H1 (cell line): ENCODE measurements around the gene MPPED2. TPM values are rescaled to one million over a fixed set of nuclear protein-coding genes. Genes with fewer than 3 reads are reported as not detected.

Experiments
- CTCF ChIA-PET: fragments of 300-600 bp; sonication (Branson Sonifier 250); formaldehyde crosslinking; loops from one replicate; lab custom pipeline; 2021; ENCODE audit not compliant: partially characterized antibody; lab: Charles Lee
- POLR2A ChIA-PET: fragments of 300-600 bp; sonication (Branson Sonifier 250); formaldehyde crosslinking; loops from one replicate; lab custom pipeline; 2021; ENCODE audit warnings: inconsistent platforms; ENCODE audit not compliant: partially characterized antibody; lab: Charles Lee
- DNase-seq, 2 experiments: peaks; one replicate each; pipeline versions ENCODE4 v3.0.0 to v3.0.0-alpha.2; 2010 to 2022; ENCODE audit warnings: low spot score in 2 of 2, low read depth in 1 of 2, mixed read lengths in 1 of 2
- FAIRE-seq: peaks from 2 replicates; lab custom pipeline; 2011; peaks lifted over from hg19 to GRCh38; lab: Jason Lieb, UNC
- H2AFZ ChIP-seq: 2 replicates; pipeline ENCODE4 v1.8.1; 2012; ENCODE audit warnings: low read length, inconsistent platforms
- H2AK5ac ChIP-seq: 2 replicates; pipeline ENCODE4 v1.6.1; 2013; ENCODE audit warnings: low read depth, low read length
- H2BK120ac ChIP-seq: replicated peaks from 2 replicates; pipeline ENCODE3; 2013; ENCODE audit warnings: low read depth, low read length, inconsistent platforms
- H2BK12ac ChIP-seq: 2 replicates; pipeline ENCODE4 v1.6.1; 2013; ENCODE audit warnings: low read depth, low read length
- H2BK15ac ChIP-seq: 2 replicates; pipeline ENCODE4 v1.6.1; 2013; ENCODE audit warnings: low read length
- H2BK20ac ChIP-seq: 2 replicates; pipeline ENCODE4 v1.6.1; 2013; ENCODE audit warnings: low read length
- H2BK5ac ChIP-seq: 2 replicates; pipeline ENCODE4 v1.6.1; 2013; ENCODE audit warnings: low read depth, low read length
- H3K14ac ChIP-seq: 2 replicates; pipeline ENCODE4 v1.6.1; 2013; ENCODE audit warnings: inconsistent platforms; ENCODE audit not compliant: insufficient read length
- H3K18ac ChIP-seq: 2 replicates; pipeline ENCODE4 v1.6.1; 2013; ENCODE audit warnings: low read length; ENCODE audit errors: extremely low read depth
- H3K23ac ChIP-seq: 2 replicates; pipeline ENCODE4 v1.6.1; 2013; ENCODE audit warnings: inconsistent platforms; ENCODE audit not compliant: insufficient read length
- H3K23me2 ChIP-seq: 2 replicates; pipeline ENCODE4 v1.6.1; 2013; ENCODE audit warnings: low read depth, low read length
- H3K27ac ChIP-seq: 2 replicates; pipeline ENCODE4 v1.6.1; 2011; ENCODE audit warnings: low read depth, low read length, inconsistent platforms
- H3K27me3 ChIP-seq, 4 experiments: replicated peaks in 1 of 4; 1 replicate in 1 of 4; 2 replicates in 3 of 4; pipeline versions ENCODE4 v1.6.1 to v1.8.1; 2011 to 2013; ENCODE audit warnings: low read length in 3 of 4, mild to moderate bottlenecking in 3 of 4, inconsistent platforms in 2 of 4, mixed read lengths in 2 of 4, moderate library complexity in 1 of 4; ENCODE audit not compliant: control insufficient read depth in 3 of 4, insufficient read depth in 3 of 4; ENCODE audit errors: extremely low read depth in 1 of 4
- H3K36me3 ChIP-seq, 4 experiments: 2 replicates each; pipeline versions ENCODE4 v1.6.1 to v1.8.1; 2011 to 2013; ENCODE audit warnings: mild to moderate bottlenecking in 4 of 4, low read length in 3 of 4, moderate library complexity in 2 of 4, control low read depth in 1 of 4, inconsistent platforms in 1 of 4; ENCODE audit not compliant: insufficient read depth in 4 of 4, control insufficient read depth in 2 of 4
- H3K4ac ChIP-seq: replicated peaks from 2 replicates; pipeline ENCODE3; 2013; ENCODE audit warnings: low read length, low read depth, mixed read lengths, inconsistent platforms; ENCODE audit not compliant: insufficient read length
- H3K4me1 ChIP-seq, 4 experiments: replicated peaks in 1 of 4; 1 replicate in 1 of 4; 2 replicates in 3 of 4; pipeline versions ENCODE4 v1.6.1 to v1.8.1; 2011 to 2013; ENCODE audit warnings: low read length in 3 of 4, inconsistent platforms in 2 of 4, mixed read lengths in 1 of 4; ENCODE audit not compliant: insufficient read depth in 4 of 4, control insufficient read depth in 3 of 4
- H3K4me2 ChIP-seq, 2 experiments: 2 replicates each; pipeline versions ENCODE4 v1.6.1 to v1.8.1; 2011 to 2013; ENCODE audit warnings: low read depth in 2 of 2, low read length in 2 of 2, control low read depth in 1 of 2, inconsistent platforms in 1 of 2, mild to moderate bottlenecking in 1 of 2; ENCODE audit not compliant: insufficient read depth in 1 of 2
- H3K4me3 ChIP-seq, 4 experiments: fragments of 200-600, 300-600 bp in 1 of 4; sonication (generic), shearing (Covaris generic), sonication (Bioruptor Twin) in 1 of 4; 2 replicates each; pipeline versions ENCODE4 v1.5.1 to v1.8.1; 2011 to 2016; ENCODE audit warnings: low read length in 4 of 4, low read depth in 3 of 4, control low read depth in 2 of 4, inconsistent platforms in 2 of 4, mild to moderate bottlenecking in 2 of 4, mixed read lengths in 1 of 4, moderate library complexity in 1 of 4; ENCODE audit not compliant: insufficient read depth in 2 of 4; ENCODE audit errors: extremely low read depth in 1 of 4
- H3K56ac ChIP-seq: replicated peaks from 2 replicates; pipeline ENCODE3; 2013; ENCODE audit warnings: low read depth, mild to moderate bottlenecking, mixed read lengths, low read length, inconsistent platforms; ENCODE audit not compliant: insufficient read length
- H3K79me1 ChIP-seq: 2 replicates; pipeline ENCODE4 v1.6.1; 2013; ENCODE audit warnings: low read depth, low read length, control low read depth
- H3K79me2 ChIP-seq, 2 experiments: 2 replicates each; pipeline versions ENCODE4 v1.6.1 to v1.8.1; 2012 to 2013; ENCODE audit warnings: low read length in 2 of 2, mild to moderate bottlenecking in 2 of 2, inconsistent platforms in 1 of 2; ENCODE audit not compliant: insufficient read depth in 2 of 2, control insufficient read depth in 1 of 2
- H3K9ac ChIP-seq, 4 experiments: replicated peaks in 1 of 4; 1 replicate in 1 of 4; 2 replicates in 3 of 4; pipeline versions ENCODE4 v1.6.1 to v1.8.1; 2011 to 2013; ENCODE audit warnings: low read depth in 3 of 4, low read length in 3 of 4, control low read depth in 2 of 4, mild to moderate bottlenecking in 2 of 4, moderate library complexity in 2 of 4, inconsistent platforms in 1 of 4; ENCODE audit errors: extremely low read depth in 1 of 4
- H3K9me3 ChIP-seq, 2 experiments: 2 replicates each; pipeline versions ENCODE4 v1.6.1 to v1.8.1; 2012 to 2013; ENCODE audit warnings: mild to moderate bottlenecking in 2 of 2, moderate library complexity in 2 of 2, control low read depth in 1 of 2, inconsistent platforms in 1 of 2, low read depth in 1 of 2, low read length in 1 of 2, mixed read lengths in 1 of 2; ENCODE audit not compliant: insufficient read depth in 2 of 2
- H4K20me1 ChIP-seq, 2 experiments: replicated peaks in 1 of 2; 2 replicates each; pipeline versions ENCODE3 to v1.8.1; 2011 to 2013; ENCODE audit warnings: inconsistent platforms in 2 of 2, low read length in 2 of 2, mild to moderate bottlenecking in 1 of 2; ENCODE audit not compliant: insufficient read depth in 2 of 2, control insufficient read depth in 1 of 2
- H4K5ac ChIP-seq: 2 replicates; pipeline ENCODE4 v1.6.1; 2013; ENCODE audit warnings: low read length, low read depth, mixed read lengths, inconsistent platforms; ENCODE audit not compliant: insufficient read length
- H4K8ac ChIP-seq: 2 replicates; pipeline ENCODE4 v1.8.0; 2013; ENCODE audit warnings: mild to moderate bottlenecking, moderate library complexity, low read length, inconsistent platforms; ENCODE audit not compliant: insufficient read depth; ENCODE audit errors: extremely low read depth
- H4K91ac ChIP-seq: replicated peaks from 2 replicates; pipeline ENCODE3; 2013; ENCODE audit warnings: low read length, mixed read lengths, inconsistent platforms; ENCODE audit not compliant: insufficient read length
- CREB1 ChIP-seq: IDR thresholded peaks from 2 replicates; pipeline ENCODE4 v1.6.1; 2012; ENCODE audit warnings: inconsistent platforms
- GTF2F1 ChIP-seq: IDR thresholded peaks from 2 replicates; pipeline ENCODE4 v1.6.1; 2012; ENCODE audit warnings: low read depth, low read length, improper control_type of control experiment, borderline replicate concordance
- KDM1A ChIP-seq: fragments of 200-600, 300-600 bp; sonication (generic); IDR thresholded peaks from 2 replicates; pipeline ENCODE4 v1.7.1; 2016; ENCODE audit warnings: mild to moderate bottlenecking, low read length, borderline replicate concordance
- MAFK ChIP-seq: IDR thresholded peaks from 2 replicates; pipeline ENCODE4 v1.6.1; 2012; ENCODE audit warnings: low read depth, mild to moderate bottlenecking, improper control_type of control experiment, low read length
- NANOG ChIP-seq: IDR thresholded peaks from 2 replicates; pipeline ENCODE4 v1.6.1; 2011; ENCODE audit warnings: low read length, low read depth, mild to moderate bottlenecking, inconsistent platforms; ENCODE audit not compliant: insufficient read depth, poor library complexity, severe bottlenecking
- RNF2 ChIP-seq: fragments of 200-900, 300-1000 bp; sonication (generic); IDR thresholded peaks from 2 replicates; pipeline ENCODE4 v1.7.1; 2016; ENCODE audit warnings: borderline replicate concordance, low read depth, mild to moderate bottlenecking, antibody characterized with exemption, low read length; ENCODE audit not compliant: poor library complexity, severe bottlenecking; ENCODE audit errors: missing control alignments
- SIX5 ChIP-seq: IDR thresholded peaks from 2 replicates; pipeline ENCODE4 v1.6.1; 2011; ENCODE audit warnings: mild to moderate bottlenecking, low read depth, low read length
- SP2 ChIP-seq: IDR thresholded peaks from 2 replicates; pipeline ENCODE4 v1.6.1; 2012; ENCODE audit warnings: mild to moderate bottlenecking, low read length, inconsistent platforms
- SP4 ChIP-seq: IDR thresholded peaks from 2 replicates; pipeline ENCODE4 v1.6.1; 2012; ENCODE audit warnings: low read length, inconsistent platforms
- TAF7 ChIP-seq: optimal IDR thresholded peaks from 2 replicates; pipeline ENCODE3; 2011; ENCODE audit warnings: low read depth, mild to moderate bottlenecking, inconsistent platforms, low read length, moderate library complexity, borderline replicate concordance
- TBP ChIP-seq: IDR thresholded peaks from 2 replicates; pipeline ENCODE4 v1.6.1; 2011; ENCODE audit warnings: low read depth, low read length, improper control_type of control experiment
- WGBS, 2 experiments: shearing (Covaris generic) in 1 of 2; methylation state at CpG; one replicate each; pipeline versions ENCODE4 v1.1.6 to v1.1.7; 2013 to 2015; ENCODE audit warnings: low lambda C conversion rate in 2 of 2, mixed read lengths in 2 of 2, inconsistent platforms in 1 of 2, low coverage in 1 of 2, missing lambda C conversion rate in 1 of 2; ENCODE audit not compliant: insufficient replicate concordance in 2 of 2, insufficient coverage in 1 of 2, insufficient read length in 1 of 2; ENCODE audit errors: extremely low coverage in 1 of 2, missing lambda C conversion rate in 1 of 2; 5-methylcytosine and 5-hydroxymethylcytosine counted together
- polyA plus RNA-seq, 7 experiments: library from polyadenylated mRNA; depleted of rRNA in 3 of 7; stranded (reverse) in 5 of 7; unstranded in 2 of 7; fragments of >200 nt in 5 of 7; fragments of 200-250 nt in 2 of 7; gene quantifications; 1 replicate in 5 of 7; 2 replicates in 1 of 7; 4 replicates in 1 of 7; pipeline versions ENCODE4 v1.2.1 to v1.2.3, GENCODE V29; 2011 to 2013; ENCODE audit warnings: missing spikeins in 2 of 7, mixed read lengths in 2 of 7
- total RNA-seq: library from RNA; stranded (reverse); fragmentation: NEBNext Ultra II Directional; extraction: Animal tissue kit (Norgen Biotek cat#: 25700); gene quantifications from 2 replicates; pipeline ENCODE4 v1.2.1, GENCODE V29; 2021
- TF ChIP-seq, protein P1 (sequence below): IDR thresholded peaks from 2 replicates; pipeline ENCODE4 v1.6.1; 2012; ENCODE audit warnings: low read length, inconsistent platforms

Gene MPPED2
- total and polyA plus RNA-seq, 2 of the 8 experiments (the other 6 are each of a cell fraction or from before 2014, with no cell fraction given), result 1.3 to 3.5 TPM

DNA sequence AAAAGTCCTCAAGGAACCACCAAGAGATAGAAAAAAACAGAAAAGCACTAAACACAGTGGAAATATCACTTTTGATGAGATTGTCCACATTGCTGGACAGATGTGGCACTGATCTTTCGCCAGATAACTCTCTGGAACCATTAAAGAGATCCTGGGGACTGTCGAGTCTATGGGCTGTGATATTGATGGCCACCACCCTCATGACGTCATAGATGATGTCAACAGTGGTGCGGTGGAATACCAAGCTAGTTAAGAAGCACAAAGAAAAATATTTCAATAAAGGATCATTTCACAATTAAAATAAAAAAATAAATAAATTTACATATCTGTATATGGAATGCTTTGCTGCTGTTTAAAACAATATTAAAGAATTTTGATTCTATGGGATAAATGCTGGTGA is 217.8 kb downstream of the MPPED2 start:
- Histone ChIP-seq H3K79me1 (no peaks in the 10 kb centered on the region), H2BK120ac (no peak overlapping the region), H3K18ac (no peak overlapping the region), H4K5ac (no peak overlapping the region), H3K56ac (no peak overlapping the region), H3K27ac (no peak overlapping the region), H4K91ac (no peak overlapping the region), H3K4ac (no peak overlapping the region), H3K27me3 (no peaks in the 10 kb centered on the region), H3K23me2 (no peaks in the 10 kb centered on the region), H2AFZ (no peak overlapping the region), H3K9me3 (no peaks in the 10 kb centered on the region), H2BK20ac (no peak overlapping the region), H3K36me3 (no peaks in the 10 kb centered on the region), H4K8ac (no peak overlapping the region), H2BK15ac (no peak overlapping the region), H3K23ac (no peak overlapping the region), H3K4me3 (no peak overlapping the region), H3K9ac (no peak overlapping the region), H3K4me2 (no peak overlapping the region), H3K14ac (no peak overlapping the region), H2BK12ac (no peak overlapping the region), H3K79me2 (no peaks in the 10 kb centered on the region), H2BK5ac (no peak overlapping the region), H3K4me1 (peaks cover 0 to 4% (median 2%) of the 10 kb centered on the region in 4 experiments; a peak in 2 of 7 replicates), H4K20me1 (no peaks in the 10 kb centered on the region), H2AK5ac (no peak overlapping the region)
- ChIA-PET CTCF (no interaction called here), POLR2A (no interaction called here)
- FAIRE-seq (no peak), DNase-seq (no peak)
- TF ChIP-seq GTF2F1 (no peak), KDM1A (no peak), TAF7 (no peak), RNF2 (no peak), TBP (no peak), SP2 (no peak), NANOG (no peak), MAFK (no peak), CREB1 (no peak), SP4 (no peak), SIX5 (no peak)
- TF ChIP-seq, protein P1, sequence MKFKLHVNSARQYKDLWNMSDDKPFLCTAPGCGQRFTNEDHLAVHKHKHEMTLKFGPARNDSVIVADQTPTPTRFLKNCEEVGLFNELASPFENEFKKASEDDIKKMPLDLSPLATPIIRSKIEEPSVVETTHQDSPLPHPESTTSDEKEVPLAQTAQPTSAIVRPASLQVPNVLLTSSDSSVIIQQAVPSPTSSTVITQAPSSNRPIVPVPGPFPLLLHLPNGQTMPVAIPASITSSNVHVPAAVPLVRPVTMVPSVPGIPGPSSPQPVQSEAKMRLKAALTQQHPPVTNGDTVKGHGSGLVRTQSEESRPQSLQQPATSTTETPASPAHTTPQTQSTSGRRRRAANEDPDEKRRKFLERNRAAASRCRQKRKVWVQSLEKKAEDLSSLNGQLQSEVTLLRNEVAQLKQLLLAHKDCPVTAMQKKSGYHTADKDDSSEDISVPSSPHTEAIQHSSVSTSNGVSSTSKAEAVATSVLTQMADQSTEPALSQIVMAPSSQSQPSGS, result no peak
- WGBS, 2 experiments, result 89% methylated on average over 4 of the region's 4 CpGs; no CpG with 5 or more reads in 1 of the 2 experiments
